GM18507 (cell line): ENCODE results near the gene SERHL2.
"Not testable (repeated sequence)": the region's sequence is repeated elsewhere in the genome, so short reads cannot be mapped to it uniquely, and the experiment has no call there.

ENCODE experiments used
- DNase-seq: peaks from one replicate; pipeline ENCODE4 v3.0.0; 2011; ENCODE audit warnings: low read depth; ENCODE audit not compliant: insufficient read length; ENCODE audit errors: extremely low spot score
- FAIRE-seq: peaks from 2 replicates; lab custom pipeline; 2011; peaks lifted over from hg19 to GRCh38; lab: Jason Lieb, UNC

Gene SERHL2, protein sequence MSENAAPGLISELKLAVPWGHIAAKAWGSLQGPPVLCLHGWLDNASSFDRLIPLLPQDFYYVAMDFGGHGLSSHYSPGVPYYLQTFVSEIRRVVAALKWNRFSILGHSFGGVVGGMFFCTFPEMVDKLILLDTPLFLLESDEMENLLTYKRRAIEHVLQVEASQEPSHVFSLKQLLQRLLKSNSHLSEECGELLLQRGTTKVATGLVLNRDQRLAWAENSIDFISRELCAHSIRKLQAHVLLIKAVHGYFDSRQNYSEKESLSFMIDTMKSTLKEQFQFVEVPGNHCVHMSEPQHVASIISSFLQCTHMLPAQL

GRCh38 chr22:42553475-42554361 is at the start of gene SERHL2:
Gene SERHL2 (plus strand): TSS chr22:42553956. CDS start chr22:42554021, 65 bp downstream.
- peak; percentile 66 for FAIRE-seq
- peak; percentile 73 for DNase-seq

GRCh38 chr22:42508327-42508974 is 45.3 kb upstream of the SERHL2 start:
- DNase-seq, FAIRE-seq: not testable (repeated sequence)

DNA sequence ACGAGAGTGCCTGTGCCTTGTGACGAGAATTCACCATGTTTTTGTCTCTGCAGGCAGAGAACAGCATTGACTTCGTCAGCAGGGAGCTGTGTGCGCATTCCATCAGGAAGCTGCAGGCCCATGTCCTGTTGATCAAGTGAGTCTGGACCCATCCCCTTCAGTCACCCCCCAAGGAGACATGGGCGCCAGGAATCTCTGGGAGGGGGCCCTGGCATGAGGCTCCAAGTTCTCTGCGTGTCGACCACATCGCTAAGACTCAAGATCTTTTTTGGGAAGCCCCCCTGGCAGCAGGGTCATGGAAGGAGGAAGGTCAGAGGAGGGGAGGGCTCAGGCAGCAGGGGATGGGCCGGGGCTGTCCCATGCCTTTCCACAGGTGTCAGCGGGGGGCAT is 44.8 kb upstream of the SERHL2 start:
- FAIRE-seq, DNase-seq: not testable (repeated sequence)

DNA sequence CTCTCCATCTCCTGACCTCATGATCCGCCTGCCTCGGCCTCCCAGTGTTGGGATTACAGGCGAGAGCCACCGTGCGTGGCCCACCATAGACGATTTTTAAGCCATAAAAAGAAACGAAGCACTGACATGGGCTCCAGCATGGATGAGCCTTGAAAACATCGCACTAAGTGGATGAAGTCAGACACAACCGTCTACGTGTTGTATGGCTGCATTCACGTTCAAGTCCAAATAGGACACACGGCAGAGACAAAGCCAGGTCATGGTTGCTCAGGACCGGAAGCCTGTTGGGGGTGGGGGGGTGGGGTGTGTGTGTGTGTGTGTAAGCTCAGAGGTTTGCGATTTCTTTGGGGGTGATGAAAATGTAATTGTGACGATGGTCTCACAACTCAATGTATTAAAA is 44.2 kb upstream of the SERHL2 start:
- FAIRE-seq = no peak

DNA sequence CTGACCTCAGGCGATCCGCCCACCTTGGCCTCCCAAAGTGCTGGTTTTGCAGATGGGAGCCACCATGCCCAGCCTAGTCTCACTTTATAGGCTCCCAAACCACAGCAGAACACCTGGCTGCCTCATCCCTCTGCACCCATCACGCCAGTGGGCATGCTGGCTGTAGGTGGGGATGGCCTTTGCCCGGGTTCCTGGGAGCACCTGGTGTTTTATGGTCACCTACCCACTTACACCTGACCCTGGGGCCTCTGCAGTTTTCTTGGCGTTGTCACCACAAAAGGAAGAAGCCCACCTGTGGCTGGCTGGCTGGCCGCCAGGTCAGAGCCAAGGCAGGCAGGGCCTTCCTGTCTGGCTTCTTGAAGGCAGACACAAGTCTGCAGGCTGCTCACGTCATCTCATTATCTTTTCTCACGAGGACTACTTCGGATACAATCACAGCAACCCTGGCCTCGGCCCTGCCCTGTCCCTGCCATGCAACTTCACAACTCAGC is 42.3 kb upstream of the SERHL2 start:
- DNase-seq = no peak
- no peak for FAIRE-seq

More for the DNA sequence above, 44.2 kb upstream of the SERHL2 start:
- no peak for DNase-seq

- not testable (repeated sequence) for DNase-seq
- FAIRE-seq = peak; percentile 81
These were observed 41.3 kb upstream of the SERHL2 start for GRCh38 chr22:42512273-42512990.

- not testable (repeated sequence) for FAIRE-seq, DNase-seq
These were observed 39.4 kb upstream of the SERHL2 start for GRCh38 chr22:42514331-42514730.

GRCh38 chr22:42515304-42515703 is 38.5 kb upstream of the SERHL2 start:
- FAIRE-seq, DNase-seq: not testable (repeated sequence)

DNA sequence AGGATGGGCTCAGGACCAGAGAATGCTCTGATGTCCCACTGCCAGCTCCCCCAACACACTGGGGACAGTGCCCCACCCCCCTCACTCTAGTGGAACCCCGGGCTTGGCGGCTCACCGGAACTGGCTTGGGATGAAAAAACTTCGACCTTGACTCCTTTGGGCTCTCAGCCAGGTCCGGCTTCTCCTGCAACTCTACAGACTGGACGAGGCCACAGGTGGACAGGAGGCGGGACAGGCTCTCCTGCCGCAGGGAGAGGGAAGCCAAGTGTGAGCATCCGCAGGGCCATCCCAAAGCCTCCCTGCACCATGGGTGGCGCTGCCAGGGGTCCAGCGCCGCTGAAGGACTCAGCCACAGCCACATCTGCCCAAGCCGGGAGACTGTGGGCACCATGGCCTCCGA is 37.9 kb upstream of the SERHL2 start:
- FAIRE-seq (no peak), DNase-seq (no peak)

DNA sequence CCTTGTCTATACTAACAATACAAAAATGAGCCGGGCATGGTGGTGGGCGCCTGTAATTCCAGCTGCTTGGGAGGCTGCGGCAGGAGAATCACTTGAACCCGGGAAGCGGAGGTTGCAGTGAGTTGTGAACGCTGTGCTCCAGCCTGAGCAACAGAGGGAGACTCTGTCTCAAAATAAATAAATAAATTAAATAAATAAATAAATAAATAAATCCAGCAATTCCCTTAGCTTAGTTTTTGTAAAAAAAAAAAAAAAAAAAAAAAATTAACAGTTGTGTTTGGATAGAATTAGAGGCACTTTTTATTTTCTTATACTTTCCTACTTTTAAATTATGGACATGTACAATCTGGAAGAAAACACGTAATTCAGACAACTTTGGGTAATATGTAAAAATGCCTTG is 36.7 kb upstream of the SERHL2 start:
- not testable (repeated sequence) for DNase-seq, FAIRE-seq

DNA sequence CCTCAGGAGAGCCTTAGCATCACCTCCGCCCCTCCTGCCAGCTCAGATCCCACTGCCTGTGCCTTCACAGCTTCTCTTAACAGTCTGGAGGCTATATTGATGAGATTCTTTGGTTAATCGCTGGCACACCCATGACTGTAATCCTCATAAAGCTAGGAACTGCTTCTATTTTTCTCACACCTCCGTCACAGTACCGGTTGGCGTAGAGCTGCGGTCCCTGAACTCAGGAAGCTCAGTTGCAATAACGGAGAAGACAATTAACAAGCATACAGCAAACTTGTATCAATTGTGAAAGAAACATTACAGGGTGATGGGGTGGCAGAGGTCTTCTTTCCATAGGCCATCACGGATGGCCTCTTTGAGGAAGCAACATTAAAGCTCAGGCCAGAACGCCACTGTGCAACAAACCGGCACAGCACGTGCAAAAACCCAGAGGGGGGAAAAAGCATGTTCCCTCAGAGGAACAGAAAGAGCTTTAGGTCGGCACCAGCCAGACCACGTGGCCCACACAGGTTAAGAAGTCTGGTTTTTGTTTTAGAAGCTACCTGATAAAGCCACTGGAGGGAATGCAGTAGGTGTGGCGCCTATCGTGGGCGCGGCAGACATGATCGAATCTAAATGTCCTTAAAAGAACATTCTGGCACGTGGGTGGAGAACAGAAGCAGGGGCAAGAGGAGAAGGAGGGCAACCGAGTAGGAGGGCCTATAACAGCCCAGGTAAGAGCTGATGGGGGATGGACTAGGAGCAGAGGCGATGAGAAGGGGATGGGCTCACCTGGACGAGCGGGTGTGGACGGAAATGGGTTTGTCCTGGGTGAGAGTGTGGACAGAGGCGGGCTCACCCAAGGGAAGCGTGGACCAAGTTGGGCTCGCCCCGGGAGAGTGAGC is 34.9 kb upstream of the SERHL2 start:
- DNase-seq = not testable (repeated sequence)
- FAIRE-seq = peak; percentile 81

GRCh38 chr22:42519525-42520401 is 34.0 kb upstream of the SERHL2 start, which contains the start of gene RRP7A:
Gene RRP7A (minus strand): TSS chr22:42519796. CDS start chr22:42519786, 10 bp downstream.
- DNase-seq (peak; percentile 50), FAIRE-seq (peak; percentile 81)

DNA sequence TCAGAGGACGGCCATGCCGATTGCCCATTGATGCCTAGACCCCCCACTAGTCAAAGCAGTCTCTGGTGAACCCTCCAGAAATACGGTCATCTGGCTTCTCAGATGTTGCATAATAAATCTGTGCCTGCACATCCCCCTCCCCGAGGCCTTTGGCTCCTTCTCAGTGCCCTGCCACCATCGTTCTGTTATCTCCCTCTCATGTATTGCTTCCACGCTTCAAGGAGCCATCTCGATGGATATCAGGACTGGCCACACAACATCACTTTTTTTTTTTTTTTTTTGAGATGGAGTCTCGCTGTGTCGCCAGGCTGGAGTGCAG is 32.6 kb upstream of the SERHL2 start:
- DNase-seq = no peak
- FAIRE-seq = no peak

GRCh38 chr22:42522546-42522945 is 31.2 kb upstream of the SERHL2 start:
- DNase-seq (no peak), FAIRE-seq (no peak)

GRCh38 chr22:42528591-42529307 is 25.0 kb upstream of the SERHL2 start:
- DNase-seq (no peak), FAIRE-seq (peak; percentile 77)

DNA sequence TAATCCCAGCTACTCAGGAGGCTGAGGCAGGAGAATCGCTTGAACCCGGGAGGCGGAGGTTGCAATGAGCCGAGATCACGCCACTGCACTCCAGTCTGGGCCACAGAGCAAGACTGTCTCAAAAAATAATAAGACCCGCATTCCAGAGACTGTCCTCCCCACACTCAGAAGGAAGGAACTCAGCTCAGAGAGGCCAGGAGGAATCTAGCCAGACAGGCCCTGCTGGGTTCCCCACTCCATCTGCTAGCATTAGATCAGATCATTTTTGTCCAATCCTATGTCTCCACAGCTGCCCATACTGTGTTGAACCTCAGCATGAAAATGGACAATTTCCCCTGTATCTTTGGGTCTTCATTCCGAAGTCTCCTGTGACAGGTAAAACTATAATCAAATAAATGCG is 24.3 kb upstream of the SERHL2 start:
- not testable (repeated sequence) for DNase-seq
- peak; percentile 36 for FAIRE-seq
